ENCODE results near the gene DCAF12L2.
"Not testable (repeated sequence)": the region's sequence is repeated elsewhere in the genome, so short reads cannot be mapped to it uniquely, and the experiment has no call there.

Gene DCAF12L2

DNA sequence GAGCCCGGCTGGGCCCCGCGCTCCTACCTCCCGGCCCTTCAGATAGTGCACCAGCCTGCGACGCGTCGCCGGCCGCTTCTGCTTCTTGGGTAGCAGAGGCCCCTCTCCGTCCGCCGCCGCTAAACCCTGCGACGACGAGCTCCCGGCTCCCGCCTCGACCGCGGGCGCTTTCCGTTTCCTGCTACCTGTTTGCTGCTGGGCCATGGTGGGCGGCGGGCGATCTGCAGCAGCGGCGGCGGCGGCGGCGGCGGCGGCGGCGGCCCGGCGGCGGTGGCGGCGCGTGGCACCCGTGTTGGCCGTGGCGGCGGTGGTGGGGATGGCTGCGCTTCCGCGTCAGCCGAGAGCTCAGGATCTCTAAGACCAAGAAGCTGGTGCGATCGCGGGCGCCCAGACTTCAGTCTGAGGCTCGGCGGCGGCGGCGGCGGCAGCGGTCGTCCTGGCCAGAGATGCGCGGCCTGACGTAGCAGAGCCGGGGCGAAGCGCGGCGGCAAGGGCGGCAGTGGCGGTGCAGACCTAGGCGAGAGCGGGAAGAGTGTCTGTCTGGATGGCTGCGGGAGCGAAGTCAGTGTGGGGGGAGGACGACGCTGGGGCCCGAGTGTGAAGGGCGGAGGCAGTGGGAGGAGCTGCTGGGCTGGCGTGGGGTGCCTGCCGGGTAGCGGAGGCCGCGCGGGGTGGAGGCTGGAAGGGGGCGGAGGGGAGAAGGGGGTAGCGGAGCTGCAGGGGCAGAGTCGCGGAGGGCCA lies at the start of gene DCAF12L2:
Gene DCAF12L2 (minus strand): TSS at position 569 of the 741 bp plus-strand sequence. CDS start 365 bp downstream, at position 204.
- no peak for DNase-seq

DNA sequence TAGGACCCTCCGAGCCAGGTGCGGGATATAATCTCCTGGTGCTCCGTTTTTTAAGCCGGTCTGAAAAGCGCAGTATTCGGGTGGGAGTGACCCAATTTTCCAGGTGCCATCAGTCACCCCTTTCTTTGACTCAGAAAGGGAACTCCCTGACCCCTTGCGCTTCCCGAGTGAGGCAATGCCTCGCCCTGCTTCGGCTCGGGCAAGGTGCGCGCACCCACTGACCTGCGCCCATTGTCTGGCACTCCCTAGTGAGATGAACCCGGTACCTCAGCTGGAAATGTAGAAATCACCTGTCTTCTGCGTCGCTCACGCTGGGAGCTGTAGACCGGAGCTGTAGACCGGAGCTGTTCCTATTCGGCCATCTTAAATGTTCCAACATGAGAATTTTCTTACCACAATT lies 24.8 kb upstream of the DCAF12L2 start:
- DNase-seq = not testable (repeated sequence)

DNA sequence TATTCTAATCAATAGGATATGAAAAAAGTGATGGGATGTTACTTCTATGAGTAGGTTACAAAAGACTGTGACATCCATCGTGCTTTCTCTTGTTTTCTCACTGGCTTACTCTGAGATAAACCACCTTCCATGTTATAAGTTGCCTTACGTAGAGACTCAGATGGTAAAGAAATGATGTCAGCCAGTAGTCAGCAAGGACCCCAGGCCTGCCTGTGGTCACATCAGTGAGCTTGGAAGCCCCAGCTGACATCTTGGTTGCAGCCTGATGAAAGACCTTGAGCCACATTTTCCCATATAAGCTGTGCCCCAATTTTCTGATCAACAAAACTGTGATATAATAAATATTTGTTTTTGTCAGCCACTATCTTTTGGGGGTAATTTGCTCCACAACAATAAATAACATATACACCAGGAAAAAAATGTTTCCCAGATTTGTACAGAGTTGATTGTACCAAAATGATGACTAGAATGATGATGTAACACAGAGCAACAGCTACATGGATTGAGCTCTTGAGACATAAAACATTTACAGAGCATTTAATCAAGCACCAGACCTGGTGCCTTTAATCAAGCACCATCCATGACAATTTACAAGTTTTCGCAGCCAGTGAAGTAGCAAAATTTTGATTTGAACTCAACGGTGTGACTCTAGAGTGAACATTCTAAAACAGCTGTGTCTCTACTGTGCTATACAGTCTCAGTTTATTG lies 11.2 kb upstream of the DCAF12L2 start:
- DNase-seq = no peak

DNA sequence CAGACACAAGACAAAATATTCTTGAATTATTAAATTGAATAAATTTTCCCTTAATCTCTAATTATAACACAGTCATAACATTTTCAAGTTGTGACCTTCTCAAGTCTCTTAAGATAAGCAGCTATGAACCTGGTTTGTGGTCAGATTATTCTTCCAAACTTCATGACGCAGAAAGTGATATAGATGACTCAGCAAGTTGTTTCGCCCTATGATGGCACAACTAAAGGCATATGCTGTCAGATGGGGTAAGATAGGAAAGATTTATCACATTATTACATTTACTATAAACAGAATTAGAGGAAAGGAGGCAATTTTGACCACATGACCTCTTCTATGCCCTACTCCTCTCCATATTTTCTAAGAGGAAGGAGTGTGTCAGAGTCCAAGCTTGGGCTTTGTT lies 4.6 kb upstream of the DCAF12L2 start:
- DNase-seq = no peak

- DNase-seq = no peak
Observed at GRCh38 chrX:126167560-126167959, 1.5 kb upstream of the DCAF12L2 start.

GRCh38 chrX:126165401-126165720 lies 728 bp downstream of the DCAF12L2 start:
- no peak for DNase-seq

DNA sequence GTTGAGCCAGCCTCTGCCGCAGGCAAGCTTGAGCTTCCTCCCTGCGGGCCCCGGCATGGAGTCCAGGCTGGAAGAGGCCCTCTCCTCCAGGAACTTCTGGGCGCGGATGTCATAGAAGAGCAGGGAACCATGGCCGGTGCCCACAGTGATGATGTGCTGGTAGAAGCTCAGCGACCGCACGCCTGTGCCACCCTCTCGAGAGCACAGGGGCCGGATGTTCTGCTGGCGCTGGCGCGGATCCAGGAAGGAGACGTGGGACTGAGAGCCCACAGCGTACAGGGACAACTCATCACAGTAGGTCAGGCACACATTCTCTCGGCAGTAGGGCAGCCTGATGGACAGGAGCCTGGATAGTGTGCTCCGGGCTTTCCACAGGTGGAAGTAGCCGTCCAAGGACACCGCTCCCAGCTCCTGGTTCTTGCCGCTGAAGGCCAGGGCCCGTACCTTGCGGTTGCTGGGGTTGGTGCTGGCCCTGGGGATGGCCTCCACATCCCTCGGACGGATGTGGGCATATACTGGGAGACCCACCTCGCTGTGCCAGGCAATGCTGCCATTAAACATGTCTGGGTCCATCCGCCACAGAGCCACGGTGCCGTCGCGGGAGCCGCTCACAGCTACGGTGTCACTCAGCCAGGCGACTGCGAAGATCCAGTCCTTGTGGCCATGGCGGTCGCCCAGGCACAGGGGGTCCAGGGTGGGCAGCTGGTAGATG lies 1.2 kb downstream of the DCAF12L2 start:
- no peak for DNase-seq

- DNase-seq = no peak
Observed at GRCh38 chrX:126164226-126164625, 1.9 kb downstream of the DCAF12L2 start.

DNA sequence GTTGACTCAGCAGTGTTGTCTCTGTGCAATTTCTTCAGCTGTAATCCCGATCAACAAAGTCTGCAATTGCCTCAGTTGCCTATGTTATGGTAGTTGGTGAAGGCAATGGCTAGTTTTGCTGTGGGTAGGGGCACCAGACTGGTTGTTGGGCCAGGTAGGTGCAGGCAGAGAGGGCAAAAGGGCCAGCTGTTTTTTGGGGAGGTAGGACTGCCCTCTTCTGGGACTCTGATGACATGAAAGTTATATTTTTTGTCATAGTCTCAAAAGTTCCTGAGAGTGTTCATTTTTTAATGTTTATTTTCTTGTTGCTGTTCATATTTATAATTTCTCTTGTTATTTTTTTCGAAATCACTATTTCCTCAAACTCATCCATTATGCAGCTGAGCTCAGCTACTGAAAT lies 25.1 kb downstream of the DCAF12L2 start:
- no peak for DNase-seq

DNA sequence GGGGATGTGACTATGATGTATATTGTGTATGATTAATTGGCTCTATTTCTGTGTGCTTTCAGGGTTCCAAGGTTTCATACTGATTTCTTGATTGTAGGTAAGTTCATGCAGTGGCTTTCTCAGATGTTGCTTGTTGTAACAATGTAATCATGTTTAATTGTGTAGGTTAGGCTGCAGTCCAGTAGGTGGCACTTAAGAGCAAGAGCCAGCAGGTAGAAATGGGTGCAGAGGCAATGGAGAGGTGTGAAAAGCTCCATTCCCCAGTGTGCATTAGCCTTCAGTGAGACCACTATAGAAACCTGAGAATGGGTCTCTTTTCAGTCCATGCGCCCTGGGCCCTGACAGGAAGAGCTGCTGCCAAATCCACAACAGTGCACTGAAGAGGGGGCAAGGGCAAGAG lies 28.2 kb downstream of the DCAF12L2 start:
- DNase-seq = no peak

GRCh38 chrX:126124721-126125120 lies 41.4 kb downstream of the DCAF12L2 start:
- DNase-seq = no peak

Measured in activated effector memory CD4-positive, alpha-beta T cell treated with anti-CD3 and anti-CD28 coated beads, Interleukin-2, amount 50 U/mL, for 16 hours (primary cell).